Ramos (cell line): ENCODE results near the gene RBM46.
"Not testable (repeated sequence)": the region's sequence is repeated elsewhere in the genome, so short reads cannot be mapped to it uniquely, and the experiment has no call there.

Experiments
- in situ Hi-C: fragments of 300-500 bp; cut with MboI; formaldehyde crosslinking; loops from one replicate; pipeline ENCODE4 v1.14.3; 2022; ENCODE audit warnings: low sequenced_read_pairs; ENCODE audit not compliant: unreplicated experiment

RBM46 gene

GRCh38 chr4:154836030-154836429, 55.0 kb downstream of the RBM46 start:
- in situ Hi-C loops: no loop called here

DNA sequence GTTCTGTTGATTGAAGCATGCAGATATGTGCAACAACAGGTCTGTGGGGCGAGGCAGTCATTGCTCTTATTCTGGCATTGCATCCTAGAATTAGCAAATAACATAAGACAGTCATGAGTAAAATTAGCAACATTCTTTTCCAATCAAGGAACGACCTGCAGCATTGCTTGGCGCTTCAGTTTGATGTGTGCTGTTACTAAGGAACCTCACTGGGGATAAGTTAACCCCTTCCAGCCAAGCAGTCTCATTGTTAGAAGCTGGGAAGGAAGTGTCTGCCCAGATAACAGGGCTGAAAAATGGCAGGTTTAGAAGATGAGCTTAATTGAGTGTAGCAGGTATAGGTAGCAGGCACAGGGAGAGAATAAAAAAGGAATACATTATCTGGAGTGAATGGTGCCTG, 55.4 kb downstream of the RBM46 start:
- in situ Hi-C loops: no loop called here

DNA sequence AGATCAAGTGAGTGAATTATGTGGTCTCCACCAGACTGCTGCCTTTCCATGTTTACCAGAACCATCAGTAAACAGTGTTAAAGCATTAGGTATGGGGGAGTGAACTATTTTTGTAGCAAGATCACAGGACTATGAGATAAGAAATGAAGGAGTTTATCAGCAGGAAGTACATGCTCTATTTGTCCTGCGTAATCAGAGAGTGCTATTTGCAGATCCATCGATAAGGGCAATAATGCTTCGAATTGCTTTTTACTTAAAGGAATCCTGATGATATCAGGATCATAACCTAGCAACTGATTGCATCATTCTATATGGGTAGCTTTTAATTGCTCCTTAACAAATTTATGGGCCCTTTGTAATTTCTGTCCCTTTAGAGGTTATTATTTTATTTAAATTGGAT, 57.1 kb downstream of the RBM46 start:
- in situ Hi-C loops: no loop called here

DNA sequence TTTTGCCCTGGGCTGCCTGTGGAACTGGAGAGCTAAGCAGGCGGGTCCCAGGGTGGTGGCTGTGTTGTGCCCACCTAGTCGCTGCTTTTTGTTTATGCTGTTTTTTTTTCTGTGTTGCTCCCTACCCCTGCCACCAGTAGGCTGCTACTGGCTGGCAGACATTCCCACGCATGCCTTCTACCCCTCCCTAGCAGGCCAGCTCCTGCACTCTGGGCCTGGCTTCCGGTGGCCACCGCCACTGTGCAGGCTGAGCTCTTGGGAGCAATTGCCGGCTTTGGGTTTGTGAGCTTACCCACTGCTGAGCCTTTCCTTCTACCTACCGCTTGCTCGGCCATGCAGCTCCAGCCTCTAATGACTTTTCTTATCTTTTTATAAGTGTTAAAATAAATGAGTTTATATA, 57.6 kb downstream of the RBM46 start:
- in situ Hi-C loops: no loop called here

- in situ Hi-C loops: no loop called here
Observed at GRCh38 chr4:154854362-154854761, 73.3 kb downstream of the RBM46 start.

GRCh38 chr4:154858166-154858565, 77.1 kb downstream of the RBM46 start:
- in situ Hi-C loops: no loop called here

GRCh38 chr4:154868414-154869194, 87.5 kb downstream of the RBM46 start:
- in situ Hi-C loops: no loop called here

DNA sequence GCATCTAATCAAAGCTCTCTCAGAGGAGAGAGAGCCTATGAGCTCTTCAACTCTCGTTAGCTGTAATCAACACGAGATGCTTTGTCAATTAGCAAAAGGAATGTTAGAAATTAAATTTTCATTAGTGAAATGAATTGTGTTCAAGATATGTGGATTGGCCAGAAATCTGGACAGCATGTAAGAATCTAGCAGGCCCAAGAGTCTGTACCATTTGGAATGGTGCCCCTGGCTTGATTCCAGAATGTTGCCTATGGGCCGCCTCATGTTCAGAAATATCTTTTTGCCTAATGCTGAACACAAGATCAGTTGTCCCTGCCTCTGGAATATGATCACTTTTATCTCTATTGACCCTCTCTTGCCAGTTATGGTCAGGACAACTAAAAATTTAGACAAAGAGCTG, 88.2 kb downstream of the RBM46 start:
- in situ Hi-C loops: no loop called here

DNA sequence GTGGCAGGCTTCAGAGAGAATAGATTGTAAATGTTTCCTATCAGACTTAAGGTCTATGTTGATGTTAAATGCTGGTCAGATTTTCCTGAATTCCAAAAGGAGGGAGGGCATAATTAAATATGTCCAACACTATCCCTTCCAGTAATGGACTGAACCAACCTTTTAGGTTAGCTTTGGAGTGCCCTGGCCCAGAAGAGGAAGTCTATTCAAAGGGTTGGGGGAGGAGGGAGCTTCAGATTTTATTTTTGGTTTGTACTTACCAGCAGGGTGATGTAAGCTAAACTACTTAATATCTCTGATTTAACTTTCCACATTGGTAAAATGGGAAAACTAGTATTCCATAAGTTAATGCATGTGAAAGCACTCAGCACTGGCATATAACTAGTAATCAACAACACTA, 91.1 kb downstream of the RBM46 start:
- in situ Hi-C loops: no loop called here

GRCh38 chr4:154874049-154874448, 93.0 kb downstream of the RBM46 start:
- in situ Hi-C loops: not testable (repeated sequence)

DNA sequence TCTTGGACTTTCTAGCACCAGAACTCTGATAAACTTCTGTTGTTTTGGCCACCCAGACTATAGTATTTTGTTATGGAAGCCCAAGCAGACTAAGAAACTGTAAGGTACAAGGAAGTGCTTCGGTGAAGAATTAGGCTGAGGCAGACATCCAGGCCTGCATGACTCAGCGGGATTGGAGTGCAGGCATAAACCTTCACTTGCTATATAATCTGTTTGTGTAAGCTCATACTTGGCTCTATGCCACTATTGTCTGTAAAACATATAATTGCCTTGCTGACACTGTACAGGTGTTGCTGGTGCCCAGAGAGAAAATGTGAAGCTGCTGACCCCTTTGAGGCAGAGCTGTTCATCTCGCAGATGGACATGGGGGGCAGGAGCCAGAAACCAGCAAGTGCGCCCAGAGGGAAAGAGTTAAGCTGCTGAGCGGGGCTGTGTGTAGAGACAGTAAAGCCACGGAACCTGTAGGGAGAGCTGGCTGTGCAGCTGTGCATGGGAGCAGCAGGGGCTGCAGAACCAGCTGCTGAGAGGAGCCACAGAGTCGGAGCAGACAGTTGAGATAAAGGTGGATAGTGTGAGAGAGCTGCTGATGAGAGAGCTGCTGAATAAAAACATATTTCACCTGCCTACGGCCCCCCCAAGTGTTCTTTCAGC, 96.2 kb downstream of the RBM46 start:
- in situ Hi-C loops: no loop called here
